D721Med (cell line): ENCODE data around the gene KCNJ14.

Source experiments
- DNase-seq: peaks from one replicate; pipeline ENCODE4 v3.0.0; 2011; ENCODE audit warnings: low spot score; ENCODE audit not compliant: insufficient read length
- FAIRE-seq: peaks from 2 replicates; lab custom pipeline; 2011; peaks lifted over from hg19 to GRCh38; lab: Jason Lieb, UNC
- TF ChIP-seq, protein P1 (sequence below): IDR thresholded peaks from 2 replicates; pipeline ENCODE4 v1.5.1; 2012; ENCODE audit warnings: mild to moderate bottlenecking, control low read depth; ENCODE audit not compliant: insufficient read depth; ENCODE audit errors: missing control alignments

KCNJ14 gene

DNA sequence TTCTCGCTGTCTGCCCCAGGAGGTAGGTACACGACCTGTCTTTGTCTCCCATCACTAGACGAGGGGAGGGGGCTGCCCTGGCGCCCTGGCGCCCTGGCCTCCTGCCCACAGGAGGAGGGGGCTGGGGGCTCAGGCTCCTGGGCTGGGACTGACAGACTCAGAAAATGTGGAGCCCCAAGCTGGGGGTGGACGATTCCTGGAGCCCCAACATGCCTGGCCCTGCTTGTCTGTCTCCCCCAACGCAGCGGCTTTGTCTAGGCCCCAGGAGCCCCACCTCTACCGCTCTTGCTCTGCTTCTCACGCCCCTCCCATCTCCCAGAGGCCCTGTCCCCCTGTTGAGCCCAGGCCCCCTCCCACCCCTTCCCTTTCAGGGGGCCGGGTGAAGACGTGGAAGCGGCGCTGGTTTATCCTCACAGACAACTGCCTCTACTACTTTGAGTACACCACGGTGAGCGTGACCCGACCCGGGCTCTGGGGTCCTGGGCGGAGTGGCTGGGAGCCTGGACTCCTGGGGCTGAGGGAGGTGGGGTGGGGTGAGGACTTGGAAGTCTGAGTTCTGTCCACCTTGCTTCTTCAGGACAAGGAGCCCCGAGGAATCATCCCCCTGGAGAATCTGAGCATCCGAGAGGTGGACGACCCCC is 22.4 kb downstream of the KCNJ14 start:
- FAIRE-seq (no peak), DNase-seq (no peak)
- TF ChIP-seq, protein P1, sequence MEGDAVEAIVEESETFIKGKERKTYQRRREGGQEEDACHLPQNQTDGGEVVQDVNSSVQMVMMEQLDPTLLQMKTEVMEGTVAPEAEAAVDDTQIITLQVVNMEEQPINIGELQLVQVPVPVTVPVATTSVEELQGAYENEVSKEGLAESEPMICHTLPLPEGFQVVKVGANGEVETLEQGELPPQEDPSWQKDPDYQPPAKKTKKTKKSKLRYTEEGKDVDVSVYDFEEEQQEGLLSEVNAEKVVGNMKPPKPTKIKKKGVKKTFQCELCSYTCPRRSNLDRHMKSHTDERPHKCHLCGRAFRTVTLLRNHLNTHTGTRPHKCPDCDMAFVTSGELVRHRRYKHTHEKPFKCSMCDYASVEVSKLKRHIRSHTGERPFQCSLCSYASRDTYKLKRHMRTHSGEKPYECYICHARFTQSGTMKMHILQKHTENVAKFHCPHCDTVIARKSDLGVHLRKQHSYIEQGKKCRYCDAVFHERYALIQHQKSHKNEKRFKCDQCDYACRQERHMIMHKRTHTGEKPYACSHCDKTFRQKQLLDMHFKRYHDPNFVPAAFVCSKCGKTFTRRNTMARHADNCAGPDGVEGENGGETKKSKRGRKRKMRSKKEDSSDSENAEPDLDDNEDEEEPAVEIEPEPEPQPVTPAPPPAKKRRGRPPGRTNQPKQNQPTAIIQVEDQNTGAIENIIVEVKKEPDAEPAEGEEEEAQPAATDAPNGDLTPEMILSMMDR = no peak

DNA sequence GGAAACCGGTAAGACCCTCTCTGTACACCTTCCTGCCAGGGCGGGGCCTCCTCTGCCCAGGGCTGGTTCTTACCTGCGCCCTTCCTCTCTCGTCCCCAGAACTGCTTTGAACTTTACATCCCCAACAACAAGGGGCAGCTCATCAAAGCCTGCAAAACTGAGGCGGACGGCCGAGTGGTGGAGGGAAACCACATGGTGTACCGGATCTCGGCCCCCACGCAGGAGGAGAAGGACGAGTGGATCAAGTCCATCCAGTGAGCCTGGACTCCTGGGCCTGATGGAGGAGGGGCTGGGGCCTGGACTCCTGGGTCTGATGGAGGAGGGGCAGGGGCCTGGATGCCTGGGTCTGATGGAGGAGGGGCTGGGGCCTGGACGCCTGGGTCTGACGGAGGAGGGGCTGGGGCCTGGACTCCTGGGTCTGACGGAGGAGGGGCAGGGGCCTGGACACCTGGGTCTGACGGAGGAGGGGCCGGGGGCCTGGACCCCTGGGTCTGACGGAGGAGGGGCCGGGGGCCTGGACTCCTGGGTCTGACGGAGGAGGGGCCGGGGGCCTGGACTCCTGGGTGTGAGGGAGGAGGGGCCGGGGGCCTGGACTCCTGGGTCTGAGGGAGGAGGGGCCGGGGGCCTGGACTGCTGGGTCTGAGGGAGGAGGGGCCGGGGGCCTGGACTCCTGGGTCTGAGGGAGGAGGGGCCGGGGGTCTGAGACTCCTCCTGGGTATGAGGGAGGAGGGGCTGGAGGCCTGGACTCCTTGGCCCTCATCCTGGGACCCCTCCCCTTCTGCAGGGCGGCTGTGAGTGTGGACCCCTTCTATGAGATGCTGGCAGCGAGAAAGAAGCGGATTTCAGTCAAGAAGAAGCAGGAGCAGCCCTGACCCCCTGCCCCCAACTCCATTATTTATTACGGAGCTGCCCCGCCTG is 23.2 kb downstream of the KCNJ14 start:
- FAIRE-seq = no peak
- TF ChIP-seq, protein P1 = no peak

DNA sequence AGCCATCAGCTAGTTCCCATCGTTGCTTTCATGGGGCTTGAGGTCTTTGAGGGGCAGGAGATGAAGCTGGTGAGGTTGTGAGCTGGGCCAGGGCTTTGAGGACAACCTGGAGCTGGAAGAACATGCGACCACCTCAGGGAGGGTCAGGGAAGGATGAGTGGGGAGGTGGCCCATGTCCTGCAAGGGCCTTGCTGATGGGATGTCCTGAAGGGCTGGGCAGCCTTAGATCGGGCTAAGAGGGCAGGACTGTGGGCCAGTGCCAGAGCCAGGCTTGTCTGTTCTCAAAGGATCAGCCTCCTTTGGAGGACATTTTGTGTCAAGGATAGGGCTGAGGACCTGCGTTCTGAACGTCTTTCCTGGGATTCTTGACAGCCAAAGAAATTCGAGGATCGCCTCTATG is 24.3 kb downstream of the KCNJ14 start:
- DNase-seq (no peak), FAIRE-seq (no peak)

More for the DNA sequence above, 23.2 kb downstream of the KCNJ14 start:
- no peak for DNase-seq

DNA sequence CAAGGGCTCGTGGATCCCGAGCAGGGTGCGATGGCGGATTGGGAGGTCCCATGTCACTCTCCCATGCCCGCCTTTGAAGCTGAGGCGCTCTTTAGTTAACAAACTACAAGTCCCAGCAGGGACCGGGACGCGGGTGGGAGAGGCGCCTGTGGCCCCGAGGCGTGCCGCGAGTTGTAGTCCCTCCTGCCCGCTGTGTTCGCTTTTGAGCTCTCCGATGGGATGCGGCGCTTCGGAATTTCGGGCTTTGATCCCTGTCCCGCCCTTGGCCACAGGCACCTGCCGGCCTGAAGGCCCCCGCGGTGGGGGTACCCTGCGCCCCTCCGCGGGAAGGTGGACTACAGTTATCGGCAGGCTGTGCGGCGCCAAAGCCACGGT is 24.8 kb downstream of the KCNJ14 start:
- no peak for FAIRE-seq
- TF ChIP-seq, protein P1 = no peak
- no peak for DNase-seq

More for the DNA sequence above, 24.3 kb downstream of the KCNJ14 start:
- TF ChIP-seq, protein P1 = no peak

DNA sequence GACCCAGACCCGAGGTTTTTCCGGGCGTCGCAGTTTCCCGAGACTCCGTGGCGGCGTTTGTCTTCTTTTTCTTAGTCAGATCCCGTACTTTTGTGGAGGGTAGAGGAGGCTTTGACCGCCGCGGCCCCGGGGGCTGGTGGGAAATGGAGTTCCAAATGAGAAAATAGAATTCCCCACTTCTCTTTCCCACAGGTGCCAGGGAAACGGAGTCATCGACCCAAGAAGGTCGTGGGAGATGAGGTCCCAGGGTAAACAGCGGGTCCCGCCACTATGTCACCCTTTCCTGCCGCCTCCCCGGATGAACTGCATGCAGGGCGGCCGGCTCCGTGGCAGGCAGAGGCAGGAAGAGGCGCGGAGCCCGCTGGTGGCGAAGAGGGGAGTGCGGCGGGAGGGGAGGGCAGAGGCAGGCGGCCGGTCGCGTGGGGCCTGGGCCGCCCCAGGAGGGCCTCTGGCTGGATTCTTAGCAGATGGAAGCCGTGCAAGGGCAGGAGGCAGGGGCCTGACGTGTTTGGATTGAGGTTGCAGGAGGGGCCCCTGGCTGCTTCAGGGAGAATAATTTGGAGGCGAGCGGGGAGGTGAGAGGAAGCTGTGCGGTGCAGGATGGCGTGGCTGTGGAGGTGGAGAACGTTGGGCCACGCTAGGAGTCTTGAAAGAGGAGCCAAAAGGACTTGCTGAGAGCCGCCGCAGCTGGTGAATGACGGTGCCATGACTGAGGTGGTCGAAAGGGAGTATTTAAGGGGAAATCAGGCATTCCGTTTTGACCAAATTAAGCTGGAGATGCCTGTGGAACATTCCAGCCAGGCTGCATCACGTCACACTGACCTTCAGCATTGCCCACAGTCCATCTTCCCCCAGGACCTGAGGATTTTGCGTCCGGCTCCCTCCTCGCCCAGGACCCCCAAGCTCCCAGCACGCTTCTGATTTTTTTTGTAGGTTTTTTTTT is 25.5 kb downstream of the KCNJ14 start:
- DNase-seq = no peak
- FAIRE-seq = no peak

DNA sequence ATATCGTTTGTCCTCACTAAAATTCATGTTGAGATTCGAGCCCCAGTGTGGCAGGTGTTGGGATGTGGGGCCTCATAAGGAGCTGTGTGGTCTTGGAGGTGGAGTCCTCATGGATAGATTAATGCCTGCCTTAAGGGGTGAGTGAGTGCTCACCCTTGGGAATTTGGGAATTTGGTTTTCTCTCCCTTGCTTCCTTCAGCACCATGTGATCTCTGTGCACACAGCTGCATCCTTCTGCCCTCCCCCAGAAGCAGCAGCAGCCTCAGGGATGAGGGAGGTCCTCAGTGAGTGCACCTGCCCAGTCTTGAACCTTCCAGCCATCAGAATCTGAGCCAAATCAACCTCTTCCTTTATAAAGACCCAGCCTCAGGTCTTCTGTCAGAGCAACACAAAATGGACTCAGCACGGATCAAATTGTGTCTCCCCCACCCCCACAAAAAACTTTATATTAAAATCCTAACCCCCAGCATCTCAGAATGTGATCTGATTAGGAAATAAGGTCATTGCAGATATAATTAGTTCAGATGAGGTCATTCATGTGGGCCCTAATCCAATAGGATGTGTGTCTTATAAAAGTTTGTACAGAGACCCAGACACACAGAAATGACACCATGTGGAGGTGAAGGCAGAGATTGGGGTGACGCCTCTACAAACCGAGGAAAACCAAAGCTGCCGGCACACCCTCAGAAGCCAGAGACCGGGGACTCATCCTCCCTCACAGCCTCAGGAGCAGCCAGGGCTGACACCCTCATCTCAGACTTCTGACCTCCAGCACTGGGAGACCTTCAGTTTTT is 26.7 kb downstream of the KCNJ14 start:
- DNase-seq (no peak), FAIRE-seq (no peak)
- TF ChIP-seq, protein P1 = no peak

More for the DNA sequence above, 25.5 kb downstream of the KCNJ14 start:
- TF ChIP-seq, protein P1 = no peak
